ENCODE measurements around the gene INSR. TPM values are rescaled to one million over a fixed set of nuclear protein-coding genes. Genes with fewer than 3 reads are reported as not detected.

INSR gene
- total and polyA plus RNA-seq, 2 of the 8 experiments (the other 6 are each of a cell fraction or from before 2014, with no cell fraction given) = 13.1 to 48.7 TPM

DNA sequence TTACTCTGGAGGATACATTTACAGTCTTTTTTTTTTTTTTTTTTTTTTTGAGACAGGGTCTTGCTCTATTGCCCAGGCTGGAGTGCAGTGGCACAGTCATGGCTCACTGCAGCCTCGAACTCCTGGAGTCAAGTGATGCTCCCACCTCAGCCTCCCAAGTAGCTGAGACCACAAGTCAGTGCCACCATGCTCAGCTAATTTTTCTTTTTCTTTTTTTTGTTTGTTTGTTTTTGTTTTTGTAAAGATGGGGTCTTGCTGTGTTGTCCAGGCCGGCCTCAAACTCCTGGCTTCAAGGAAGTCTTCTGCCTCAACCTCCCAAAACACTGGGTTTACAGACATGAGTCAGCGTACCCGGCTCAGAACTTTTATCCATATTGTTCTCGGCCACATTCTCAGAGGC is 64.5 kb downstream of the INSR start:
- no peak for FAIRE-seq
- Histone ChIP-seq H3K4me3 (ENCODE audit: extremely low read depth in 1 of 4, insufficient read depth in 2 of 4, low read depth in 3 of 4, low read length in 4 of 4) (no peak overlapping the region), H2BK120ac (replicated peaks; ENCODE audit: low read depth, low read length) (no peak overlapping the region), H2BK12ac (ENCODE audit: low read depth, low read length) (no peak overlapping the region), H3K36me3 (ENCODE audit: control insufficient read depth in 2 of 4, insufficient read depth in 4 of 4, low read length in 3 of 4) (no peaks in the 10 kb centered on the region), H3K9ac (replicated peaks in 1 of 4; ENCODE audit: extremely low read depth in 1 of 4, low read depth in 3 of 4, low read length in 3 of 4) (no peak overlapping the region), H3K27me3 (replicated peaks in 1 of 4; ENCODE audit: control insufficient read depth in 3 of 4, extremely low read depth in 1 of 4, insufficient read depth in 3 of 4, low read length in 3 of 4) (no peaks in the 10 kb centered on the region), H3K4me2 (ENCODE audit: insufficient read depth in 1 of 2, low read depth in 2 of 2, low read length in 2 of 2) (no peak overlapping the region), H3K56ac (replicated peaks; ENCODE audit: insufficient read length, low read depth, low read length) (no peak overlapping the region), H2AK5ac (ENCODE audit: low read depth, low read length) (no peak overlapping the region), H3K79me2 (ENCODE audit: control insufficient read depth in 1 of 2, insufficient read depth in 2 of 2, low read length in 2 of 2) (peaks cover 4 to 22% of the 10 kb centered on the region in 2 experiments; a peak in 2 of 4 replicates), H3K23ac (ENCODE audit: insufficient read length) (no peak overlapping the region), H3K14ac (ENCODE audit: insufficient read length) (no peak overlapping the region), H3K18ac (ENCODE audit: extremely low read depth, low read length) (no peak overlapping the region), H2BK5ac (ENCODE audit: low read depth, low read length) (no peak overlapping the region), H2BK20ac (ENCODE audit: low read length) (no peak overlapping the region), H4K20me1 (replicated peaks in 1 of 2; ENCODE audit: control insufficient read depth in 1 of 2, insufficient read depth in 2 of 2, low read length in 2 of 2) (peaks cover 0 to 10% of the 10 kb centered on the region in 2 experiments), H3K79me1 (ENCODE audit: low read depth, low read length) (peaks cover 7% of the 10 kb centered on the region; the same call in 1 of the 2 replicates), H3K4me1 (replicated peaks in 1 of 4; ENCODE audit: control insufficient read depth in 3 of 4, insufficient read depth in 4 of 4, low read length in 3 of 4) (peaks cover 0 to 2% (median under 1%) of the 10 kb centered on the region in 4 experiments; a peak in 3 of 7 replicates), H2BK15ac (ENCODE audit: low read length) (no peak overlapping the region), H3K27ac (ENCODE audit: low read depth, low read length) (no peak overlapping the region), H3K9me3 (ENCODE audit: insufficient read depth in 2 of 2, low read depth in 1 of 2, low read length in 1 of 2) (no peaks in the 10 kb centered on the region), H3K4ac (replicated peaks; ENCODE audit: insufficient read length, low read depth, low read length) (no peak overlapping the region), H2AFZ (ENCODE audit: low read length) (no peak overlapping the region), H3K23me2 (ENCODE audit: low read depth, low read length) (peaks cover 7% of the 10 kb centered on the region; the same call in 1 of the 2 replicates), H4K8ac (ENCODE audit: extremely low read depth, insufficient read depth, low read length) (no peak overlapping the region), H4K91ac (replicated peaks; ENCODE audit: insufficient read length, low read length) (no peak overlapping the region), H4K5ac (ENCODE audit: insufficient read length, low read depth, low read length) (no peak overlapping the region)
- ChIA-PET POLR2A (ENCODE audit: partially characterized antibody) (interaction anchor here (1.1 kb wide), 1 partner anchor 15 kb away, joined by 3 read pairs; no protein-coding TSS in a partner anchor), CTCF (ENCODE audit: partially characterized antibody) (no interaction called here)
- no peak for DNase-seq (ENCODE audit: low read depth in 1 of 2, low spot score in 2 of 2)
- 73% methylated on average over 5 of the region's 5 CpGs; no CpG with 5 or more reads in 1 of the 2 experiments for WGBS, 2 experiments (ENCODE audit: extremely low coverage in 1 of 2, insufficient coverage in 1 of 2, insufficient read length in 1 of 2, insufficient replicate concordance in 2 of 2, low coverage in 1 of 2, low lambda C conversion rate in 2 of 2, missing lambda C conversion rate in 1 of 2)
- TF ChIP-seq, protein P1, sequence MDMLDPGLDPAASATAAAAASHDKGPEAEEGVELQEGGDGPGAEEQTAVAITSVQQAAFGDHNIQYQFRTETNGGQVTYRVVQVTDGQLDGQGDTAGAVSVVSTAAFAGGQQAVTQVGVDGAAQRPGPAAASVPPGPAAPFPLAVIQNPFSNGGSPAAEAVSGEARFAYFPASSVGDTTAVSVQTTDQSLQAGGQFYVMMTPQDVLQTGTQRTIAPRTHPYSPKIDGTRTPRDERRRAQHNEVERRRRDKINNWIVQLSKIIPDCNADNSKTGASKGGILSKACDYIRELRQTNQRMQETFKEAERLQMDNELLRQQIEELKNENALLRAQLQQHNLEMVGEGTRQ (IDR thresholded peaks at IDR 0.05; ENCODE audit: low read length) = no peak
- TF ChIP-seq SUZ12 (IDR thresholded peaks at IDR 0.05; ENCODE audit: low read length) = no peak
- no peak for TF ChIP-seq GABPA (IDR thresholded peaks at IDR 0.05; ENCODE audit: borderline replicate concordance, insufficient read depth, low read length)
- TF ChIP-seq KDM1A (IDR thresholded peaks at IDR 0.05; ENCODE audit: borderline replicate concordance, low read length) = no peak
- no peak for TF ChIP-seq RXRA (IDR thresholded peaks at IDR 0.05; ENCODE audit: insufficient read depth, low read depth, low read length)
- TF ChIP-seq CBX8 (IDR thresholded peaks at IDR 0.05; ENCODE audit: borderline replicate concordance, low read depth, low read length) = no peak
- no peak for TF ChIP-seq RNF2 (IDR thresholded peaks at IDR 0.05; ENCODE audit: borderline replicate concordance, low read depth, low read length, missing control alignments, poor library complexity, severe bottlenecking)
- TF ChIP-seq SP4 (IDR thresholded peaks at IDR 0.05; ENCODE audit: low read length) = no peak
- TF ChIP-seq TBP (IDR thresholded peaks at IDR 0.05; ENCODE audit: low read depth, low read length) = no peak
- no peak for TF ChIP-seq POU5F1 (IDR thresholded peaks at IDR 0.05; ENCODE audit: low read depth, low read length)
- TF ChIP-seq CBX5 (IDR thresholded peaks at IDR 0.05; ENCODE audit: low read depth, low read length) = no peak
- no peak for TF ChIP-seq GTF2F1 (IDR thresholded peaks at IDR 0.05; ENCODE audit: borderline replicate concordance, low read depth, low read length)
- TF ChIP-seq CHD2 (IDR thresholded peaks at IDR 0.05; ENCODE audit: low read length) = no peak

All from H1 (cell line).